NCI-H2107 treated with DMSO at 0.1 percent for 48 hours (cell line): Measurements from ENCODE around the gene CAPN8.
A peak's percentile ranks its signal among the peaks of the same experiment; 100 is the strongest.

ENCODE experiments used
- DNase-seq: peaks from one replicate; lab custom pipeline; 2025; ENCODE audit not compliant: unreplicated experiment; lab: John Stamatoyannopoulos, UW

The CAPN8 gene

GRCh38 chr1:223657978-223658377 is 7.5 kb downstream of the CAPN8 start:
- DNase-seq: no peak

GRCh38 chr1:223654083-223654482 is 11.4 kb downstream of the CAPN8 start:
- no peak for DNase-seq

- DNase-seq: no peak
Observed at GRCh38 chr1:223653431-223653830, 12.1 kb downstream of the CAPN8 start.

- DNase-seq: peak; percentile 66
Observed at GRCh38 chr1:223653015-223653414, 12.5 kb downstream of the CAPN8 start.

GRCh38 chr1:223652436-223652941 is 13.0 kb downstream of the CAPN8 start:
- peak; percentile 91 for DNase-seq

GRCh38 chr1:223651291-223651991 is 14.1 kb downstream of the CAPN8 start:
- DNase-seq: no peak

- DNase-seq: no peak
Observed at GRCh38 chr1:223650465-223650864, 15.0 kb downstream of the CAPN8 start.

GRCh38 chr1:223649222-223649621 is 16.3 kb downstream of the CAPN8 start:
- no peak for DNase-seq

GRCh38 chr1:223647249-223647648 is 18.3 kb downstream of the CAPN8 start:
- DNase-seq: no peak

GRCh38 chr1:223645903-223646302 is 19.6 kb downstream of the CAPN8 start:
- DNase-seq: no peak

GRCh38 chr1:223642237-223642636 is 23.3 kb downstream of the CAPN8 start:
- DNase-seq: no peak

- DNase-seq: no peak
Observed at GRCh38 chr1:223641523-223642039, 23.9 kb downstream of the CAPN8 start.

- no peak for DNase-seq
Observed at GRCh38 chr1:223639331-223639749, 26.2 kb downstream of the CAPN8 start.

- no peak for DNase-seq
Observed at GRCh38 chr1:223635236-223635635, 30.3 kb downstream of the CAPN8 start.

GRCh38 chr1:223634423-223634822 is 31.1 kb downstream of the CAPN8 start:
- DNase-seq: no peak

- DNase-seq: no peak
Observed at GRCh38 chr1:223631956-223632355, 33.5 kb downstream of the CAPN8 start.

GRCh38 chr1:223631473-223631872 is 34.0 kb downstream of the CAPN8 start:
- DNase-seq: peak; percentile 13

GRCh38 chr1:223629126-223629457 is 36.4 kb downstream of the CAPN8 start:
- DNase-seq: no peak

GRCh38 chr1:223628233-223629125 is 37.0 kb downstream of the CAPN8 start:
- DNase-seq: peak; percentile 21

- DNase-seq: no peak
Observed at GRCh38 chr1:223622132-223622842, 43.2 kb downstream of the CAPN8 start.

- DNase-seq: no peak
Observed at GRCh38 chr1:223621312-223621734, 44.2 kb downstream of the CAPN8 start.
